ENCODE data around the gene RPRD1A.

GRCh38 chr18:36101943-36102342 lies 34.6 kb upstream of the RPRD1A start:
- TF ChIP-seq, protein P1, sequence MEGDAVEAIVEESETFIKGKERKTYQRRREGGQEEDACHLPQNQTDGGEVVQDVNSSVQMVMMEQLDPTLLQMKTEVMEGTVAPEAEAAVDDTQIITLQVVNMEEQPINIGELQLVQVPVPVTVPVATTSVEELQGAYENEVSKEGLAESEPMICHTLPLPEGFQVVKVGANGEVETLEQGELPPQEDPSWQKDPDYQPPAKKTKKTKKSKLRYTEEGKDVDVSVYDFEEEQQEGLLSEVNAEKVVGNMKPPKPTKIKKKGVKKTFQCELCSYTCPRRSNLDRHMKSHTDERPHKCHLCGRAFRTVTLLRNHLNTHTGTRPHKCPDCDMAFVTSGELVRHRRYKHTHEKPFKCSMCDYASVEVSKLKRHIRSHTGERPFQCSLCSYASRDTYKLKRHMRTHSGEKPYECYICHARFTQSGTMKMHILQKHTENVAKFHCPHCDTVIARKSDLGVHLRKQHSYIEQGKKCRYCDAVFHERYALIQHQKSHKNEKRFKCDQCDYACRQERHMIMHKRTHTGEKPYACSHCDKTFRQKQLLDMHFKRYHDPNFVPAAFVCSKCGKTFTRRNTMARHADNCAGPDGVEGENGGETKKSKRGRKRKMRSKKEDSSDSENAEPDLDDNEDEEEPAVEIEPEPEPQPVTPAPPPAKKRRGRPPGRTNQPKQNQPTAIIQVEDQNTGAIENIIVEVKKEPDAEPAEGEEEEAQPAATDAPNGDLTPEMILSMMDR (IDR thresholded peaks at IDR 0.05), result no peak
- TF ChIP-seq EZH2 (IDR thresholded peaks at IDR 0.05) (no peak), EZH2phosphoT487 (IDR thresholded peaks at IDR 0.05) (no peak)

Data from neural progenitor cell (in vitro differentiated cells).